Trophoblast cell (in vitro differentiated cells and primary cell): Measurements from ENCODE around the gene RASAL2.

Experiments
- DNase-seq, 2 donors: peaks; one replicate each; pipeline ENCODE4 v3.0.0-alpha.2; 2016
- H2AFZ ChIP-seq: 2 replicates; pipeline ENCODE4 v1.6.1; 2013; ENCODE audit warnings: low read length, moderate library complexity, mild to moderate bottlenecking; ENCODE audit not compliant: insufficient read depth, poor library complexity
- H2AK5ac ChIP-seq: 2 replicates; pipeline ENCODE4 v1.6.1; 2013; ENCODE audit warnings: mild to moderate bottlenecking, low read length
- H2BK120ac ChIP-seq: 2 replicates; pipeline ENCODE4 v1.6.1; 2013; ENCODE audit warnings: low read length, mild to moderate bottlenecking, moderate library complexity; ENCODE audit not compliant: insufficient read depth, poor library complexity
- H2BK12ac ChIP-seq: 2 replicates; pipeline ENCODE4 v1.6.1; 2013; ENCODE audit warnings: mild to moderate bottlenecking, low read length, moderate library complexity
- H2BK5ac ChIP-seq: 2 replicates; pipeline ENCODE4 v1.6.1; 2013; ENCODE audit warnings: low read length, low read depth, moderate library complexity, mild to moderate bottlenecking; ENCODE audit not compliant: poor library complexity
- H3K14ac ChIP-seq: 2 replicates; pipeline ENCODE4 v1.6.1; 2013; ENCODE audit warnings: mild to moderate bottlenecking, low read length
- H3K18ac ChIP-seq: 2 replicates; pipeline ENCODE4 v1.6.1; 2013; ENCODE audit warnings: mild to moderate bottlenecking, low read length
- H3K23ac ChIP-seq: 2 replicates; pipeline ENCODE4 v1.6.1; 2013; ENCODE audit warnings: low read length
- H3K27ac ChIP-seq: 2 replicates; pipeline ENCODE4 v1.5.1; 2013; ENCODE audit warnings: low read depth, mild to moderate bottlenecking, inconsistent platforms, low read length, moderate library complexity
- H3K27me3 ChIP-seq: 2 replicates; pipeline ENCODE4 v1.6.1; 2013; ENCODE audit warnings: inconsistent platforms, mild to moderate bottlenecking, low read length, moderate library complexity; ENCODE audit not compliant: insufficient read depth
- H3K36me3 ChIP-seq, 2 experiments: 1 replicate in 1 of 2; 2 replicates in 1 of 2; pipeline ENCODE4 v1.6.1; 2013; ENCODE audit warnings: low read length in 2 of 2, mild to moderate bottlenecking in 2 of 2, moderate library complexity in 1 of 2; ENCODE audit not compliant: insufficient read depth in 2 of 2, control insufficient read depth in 1 of 2
- H3K4ac ChIP-seq: 2 replicates; pipeline ENCODE4 v1.6.1; 2013; ENCODE audit warnings: low read depth, mild to moderate bottlenecking, low read length, moderate library complexity
- H3K4me1 ChIP-seq, 2 experiments: 1 replicate in 1 of 2; 2 replicates in 1 of 2; pipeline ENCODE4 v1.6.1; 2013; ENCODE audit warnings: low read length in 2 of 2, mild to moderate bottlenecking in 2 of 2, moderate library complexity in 1 of 2; ENCODE audit not compliant: insufficient read depth in 2 of 2, control insufficient read depth in 1 of 2
- H3K4me2 ChIP-seq: 2 replicates; pipeline ENCODE4 v1.6.1; 2013; ENCODE audit warnings: inconsistent platforms, mild to moderate bottlenecking, low read length, moderate library complexity
- H3K4me3 ChIP-seq: 2 replicates; pipeline ENCODE4 v1.5.1; 2013; ENCODE audit warnings: mild to moderate bottlenecking, low read depth, low read length, inconsistent platforms
- H3K79me1 ChIP-seq: one replicate; pipeline ENCODE4 v1.6.1; 2013; ENCODE audit warnings: low read length
- H3K79me2 ChIP-seq: 2 replicates; pipeline ENCODE4 v1.6.1; 2013; ENCODE audit warnings: low read length, mild to moderate bottlenecking; ENCODE audit not compliant: control insufficient read depth, insufficient read depth, poor library complexity
- H3K9ac ChIP-seq: 2 replicates; pipeline ENCODE4 v1.6.1; 2013; ENCODE audit warnings: mild to moderate bottlenecking, low read length
- H3K9me3 ChIP-seq: 2 replicates; pipeline ENCODE4 v1.6.1; 2013; ENCODE audit warnings: low read depth, mild to moderate bottlenecking, control low read depth, inconsistent platforms, low read length; ENCODE audit not compliant: insufficient read depth
- H4K12ac ChIP-seq: 2 replicates; pipeline ENCODE4 v1.6.1; 2013; ENCODE audit warnings: low read depth, mild to moderate bottlenecking, low read length, moderate library complexity
- H4K8ac ChIP-seq: 2 replicates; pipeline ENCODE4 v1.6.1; 2013; ENCODE audit warnings: low read depth, mild to moderate bottlenecking, low read length, moderate library complexity
- H4K91ac ChIP-seq: one replicate; pipeline ENCODE4 v1.6.1; 2013; ENCODE audit warnings: low read depth, mild to moderate bottlenecking, low read length, moderate library complexity
- WGBS: extraction: QIAGEN DNeasy Blood & Tissue Kit; methylation state at CpG from one replicate; pipeline ENCODE4 v1.1.7; 2013; ENCODE audit warnings: missing lambda C conversion rate; ENCODE audit not compliant: insufficient read length, insufficient coverage; ENCODE audit errors: extremely low coverage; 5-methylcytosine and 5-hydroxymethylcytosine counted together

RASAL2 gene

GRCh38 chr1:178133239-178133989 lies 39.5 kb downstream of the RASAL2 start:
- Histone ChIP-seq H2AFZ (no peak overlapping the region), H3K27me3 (no peaks in the 10 kb centered on the region), H3K79me2 (no peaks in the 10 kb centered on the region), H3K9me3 (no peaks in the 10 kb centered on the region), H3K4me2 (no peak overlapping the region), H2BK120ac (no peak overlapping the region), H2BK12ac (no peak overlapping the region), H3K79me1 (no peaks in the 10 kb centered on the region), H3K4ac (no peak overlapping the region), H3K4me1 (no peaks in the 10 kb centered on the region), H4K8ac (no peak overlapping the region), H3K4me3 (no peak overlapping the region), H3K27ac (no peak overlapping the region), H2BK5ac (no peak overlapping the region), H2AK5ac (no peak overlapping the region), H4K91ac (no peak overlapping the region), H3K23ac (no peak overlapping the region), H4K12ac (no peak overlapping the region), H3K18ac (no peak overlapping the region), H3K9ac (no peak overlapping the region), H3K14ac (no peak overlapping the region), H3K36me3 (no peaks in the 10 kb centered on the region)
- WGBS = no CpG with 5 or more reads among the region's 3 CpGs
- DNase-seq = no peak

- Histone ChIP-seq H2BK120ac (no peak overlapping the region), H3K4ac (no peak overlapping the region), H3K4me1 (no peaks in the 10 kb centered on the region), H4K8ac (no peak overlapping the region), H4K91ac (no peak overlapping the region), H3K36me3 (no peaks in the 10 kb centered on the region), H3K4me2 (no peak overlapping the region), H2AFZ (no peak overlapping the region), H2BK12ac (no peak overlapping the region), H3K18ac (no peak overlapping the region), H3K4me3 (no peak overlapping the region), H3K9ac (no peak overlapping the region), H3K14ac (no peak overlapping the region), H2BK5ac (no peak overlapping the region), H3K27ac (no peak overlapping the region), H3K27me3 (no peaks in the 10 kb centered on the region), H3K79me2 (no peaks in the 10 kb centered on the region), H2AK5ac (no peak overlapping the region), H3K79me1 (no peaks in the 10 kb centered on the region), H4K12ac (no peak overlapping the region), H3K23ac (no peak overlapping the region), H3K9me3 (no peaks in the 10 kb centered on the region)
- DNase-seq = peak in 1 of 2 donors; percentile 30
- no CpG with 5 or more reads among the region's 2 CpGs for WGBS
These were observed 40.2 kb downstream of the RASAL2 start for GRCh38 chr1:178134061-178134460.

GRCh38 chr1:178137238-178137637 lies 43.3 kb downstream of the RASAL2 start:
- Histone ChIP-seq H3K4me3 (no peak overlapping the region), H3K27me3 (no peaks in the 10 kb centered on the region), H2AK5ac (no peak overlapping the region)

GRCh38 chr1:178142806-178143205 lies 48.9 kb downstream of the RASAL2 start:
- Histone ChIP-seq H4K8ac (no peak overlapping the region), H3K18ac (no peak overlapping the region), H4K91ac (no peak overlapping the region), H2BK5ac (no peak overlapping the region), H3K4me1 (no peaks in the 10 kb centered on the region), H2AK5ac (no peak overlapping the region), H3K36me3 (no peaks in the 10 kb centered on the region), H3K23ac (no peak overlapping the region), H3K27ac (no peak overlapping the region), H3K27me3 (no peaks in the 10 kb centered on the region), H3K14ac (no peak overlapping the region), H3K79me2 (no peaks in the 10 kb centered on the region), H4K12ac (no peak overlapping the region), H2BK120ac (no peak overlapping the region), H3K9me3 (no peaks in the 10 kb centered on the region), H2AFZ (no peak overlapping the region), H3K9ac (no peak overlapping the region), H3K4me3 (no peak overlapping the region), H3K4me2 (no peak overlapping the region), H2BK12ac (no peak overlapping the region), H3K79me1 (no peaks in the 10 kb centered on the region), H3K4ac (peak overlapping the region; percentile 33)
- no peak for DNase-seq
- no CpG with 5 or more reads among the region's 4 CpGs for WGBS

More at GRCh38 chr1:178137238-178137637, 43.3 kb downstream of the RASAL2 start:
- H4K12ac ChIP-seq = no peak overlapping the region
- no peak overlapping the region for H4K91ac ChIP-seq
- H3K36me3 ChIP-seq = no peaks in the 10 kb centered on the region
- no peak overlapping the region for H3K9ac ChIP-seq
- no peak overlapping the region for H3K4ac ChIP-seq
- WGBS = no CpG with 5 or more reads among the region's 2 CpGs
- no peak overlapping the region for H3K4me2 ChIP-seq
- H3K23ac ChIP-seq = no peak overlapping the region
- no peaks in the 10 kb centered on the region for H3K9me3 ChIP-seq
- H3K27ac ChIP-seq = no peak overlapping the region
- H2BK120ac ChIP-seq = no peak overlapping the region
- no peak overlapping the region for H3K18ac ChIP-seq
- no peaks in the 10 kb centered on the region for H3K4me1 ChIP-seq
- no peaks in the 10 kb centered on the region for H3K79me1 ChIP-seq
- no peak overlapping the region for H2BK12ac ChIP-seq
- no peak overlapping the region for H2AFZ ChIP-seq
- H3K14ac ChIP-seq = no peak overlapping the region
- H3K79me2 ChIP-seq = no peaks in the 10 kb centered on the region
- H2BK5ac ChIP-seq = no peak overlapping the region
- no peak for DNase-seq
- H4K8ac ChIP-seq = no peak overlapping the region
